BE2C (cell line): ENCODE results near the gene SNAPC3.

Experiments used
- DNase-seq: peaks from one replicate; pipeline ENCODE4 v3.0.0-alpha.2; 2020
- H3K27me3 ChIP-seq: fragments of 250-450 bp; sonication (Bioruptor Pico); 2 replicates; pipeline ENCODE4 v1.5.1; 2020; ENCODE audit warnings: mild to moderate bottlenecking
- H3K36me3 ChIP-seq: fragments of 250-450 bp; sonication (Bioruptor Pico); 2 replicates; pipeline ENCODE4 v1.5.1; 2020; ENCODE audit warnings: mild to moderate bottlenecking
- H3K4me1 ChIP-seq: fragments of 250-450 bp; sonication (Bioruptor Pico); 2 replicates; pipeline ENCODE4 v1.5.1; 2020
- H3K4me3 ChIP-seq: 2 replicates; pipeline ENCODE4 v1.5.1; 2011; ENCODE audit warnings: low read depth, low read length
- H3K9me3 ChIP-seq: fragments of 250-450 bp; sonication (Bioruptor Pico); 2 replicates; pipeline ENCODE4 v1.5.1; 2020
- CTCF ChIP-seq: IDR thresholded peaks from 2 replicates; pipeline ENCODE4 v1.5.1; 2012; ENCODE audit warnings: mild to moderate bottlenecking, low read depth, low read length

The SNAPC3 gene

GRCh38 chr9:15453956-15454355 lies 31.3 kb downstream of the SNAPC3 start:
- peaks cover 81% of the 10 kb centered on the region for H3K36me3 ChIP-seq
- H3K4me3 ChIP-seq = no peak overlapping the region
- no peak for TF ChIP-seq CTCF
- no peaks in the 10 kb centered on the region for H3K9me3 ChIP-seq
- no peak for DNase-seq
- H3K27me3 ChIP-seq = 0 out of 2 replicates have a peak, but pooled peaks cover 3% of the 10 kb centered on the region
- H3K4me1 ChIP-seq = no peaks in the 10 kb centered on the region

- no peak for DNase-seq
- Histone ChIP-seq H3K4me3 (no peak overlapping the region), H3K36me3 (peaks cover 77% of the 10 kb centered on the region), H3K9me3 (no peaks in the 10 kb centered on the region), H3K27me3 (no peaks in the 10 kb centered on the region), H3K4me1 (no peaks in the 10 kb centered on the region)
- TF ChIP-seq CTCF = no peak
Observed at GRCh38 chr9:15461056-15461455, 38.4 kb downstream of the SNAPC3 start.

GRCh38 chr9:15461601-15462000 lies 38.9 kb downstream of the SNAPC3 start:
- Histone ChIP-seq H3K4me1 (no peaks in the 10 kb centered on the region), H3K36me3 (peaks cover 79% of the 10 kb centered on the region), H3K27me3 (no peaks in the 10 kb centered on the region), H3K4me3 (no peak overlapping the region), H3K9me3 (no peaks in the 10 kb centered on the region)
- no peak for DNase-seq
- TF ChIP-seq CTCF = no peak

GRCh38 chr9:15468145-15468544 lies 45.5 kb downstream of the SNAPC3 start:
- no peak for TF ChIP-seq CTCF
- no peaks in the 10 kb centered on the region for H3K27me3 ChIP-seq
- no peak for DNase-seq
- no peaks in the 10 kb centered on the region for H3K9me3 ChIP-seq
- peaks cover 77% of the 10 kb centered on the region for H3K36me3 ChIP-seq
- no peaks in the 10 kb centered on the region for H3K4me1 ChIP-seq
- no peak overlapping the region for H3K4me3 ChIP-seq

GRCh38 chr9:15469406-15469805 lies 46.7 kb downstream of the SNAPC3 start:
- peaks cover 72% of the 10 kb centered on the region for H3K36me3 ChIP-seq
- TF ChIP-seq CTCF = no peak
- H3K4me1 ChIP-seq = no peaks in the 10 kb centered on the region
- H3K4me3 ChIP-seq = no peak overlapping the region
- H3K9me3 ChIP-seq = no peaks in the 10 kb centered on the region
- no peak for DNase-seq
- no peaks in the 10 kb centered on the region for H3K27me3 ChIP-seq

- TF ChIP-seq CTCF = no peak
- H3K27me3 ChIP-seq = no peaks in the 10 kb centered on the region
- H3K4me1 ChIP-seq = no peaks in the 10 kb centered on the region
- H3K4me3 ChIP-seq = no peak overlapping the region
- H3K9me3 ChIP-seq = no peaks in the 10 kb centered on the region
- peaks cover 67% of the 10 kb centered on the region for H3K36me3 ChIP-seq
- DNase-seq = no peak
Observed at GRCh38 chr9:15469862-15470261, 47.2 kb downstream of the SNAPC3 start.
